GM12872 (cell line): ENCODE results near the gene DACT3.

Experiments used
- TF ChIP-seq, protein P1 (sequence below): IDR thresholded peaks from 3 replicates; pipeline ENCODE4 v1.5.1; 2011; ENCODE audit warnings: low read depth, mild to moderate bottlenecking, low read length, moderate library complexity; ENCODE audit not compliant: insufficient read depth

The DACT3 gene

GRCh38 chr19:46685189-46685588 is 24.2 kb upstream of the DACT3 start:
- TF ChIP-seq, protein P1, sequence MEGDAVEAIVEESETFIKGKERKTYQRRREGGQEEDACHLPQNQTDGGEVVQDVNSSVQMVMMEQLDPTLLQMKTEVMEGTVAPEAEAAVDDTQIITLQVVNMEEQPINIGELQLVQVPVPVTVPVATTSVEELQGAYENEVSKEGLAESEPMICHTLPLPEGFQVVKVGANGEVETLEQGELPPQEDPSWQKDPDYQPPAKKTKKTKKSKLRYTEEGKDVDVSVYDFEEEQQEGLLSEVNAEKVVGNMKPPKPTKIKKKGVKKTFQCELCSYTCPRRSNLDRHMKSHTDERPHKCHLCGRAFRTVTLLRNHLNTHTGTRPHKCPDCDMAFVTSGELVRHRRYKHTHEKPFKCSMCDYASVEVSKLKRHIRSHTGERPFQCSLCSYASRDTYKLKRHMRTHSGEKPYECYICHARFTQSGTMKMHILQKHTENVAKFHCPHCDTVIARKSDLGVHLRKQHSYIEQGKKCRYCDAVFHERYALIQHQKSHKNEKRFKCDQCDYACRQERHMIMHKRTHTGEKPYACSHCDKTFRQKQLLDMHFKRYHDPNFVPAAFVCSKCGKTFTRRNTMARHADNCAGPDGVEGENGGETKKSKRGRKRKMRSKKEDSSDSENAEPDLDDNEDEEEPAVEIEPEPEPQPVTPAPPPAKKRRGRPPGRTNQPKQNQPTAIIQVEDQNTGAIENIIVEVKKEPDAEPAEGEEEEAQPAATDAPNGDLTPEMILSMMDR: no peak

DNA sequence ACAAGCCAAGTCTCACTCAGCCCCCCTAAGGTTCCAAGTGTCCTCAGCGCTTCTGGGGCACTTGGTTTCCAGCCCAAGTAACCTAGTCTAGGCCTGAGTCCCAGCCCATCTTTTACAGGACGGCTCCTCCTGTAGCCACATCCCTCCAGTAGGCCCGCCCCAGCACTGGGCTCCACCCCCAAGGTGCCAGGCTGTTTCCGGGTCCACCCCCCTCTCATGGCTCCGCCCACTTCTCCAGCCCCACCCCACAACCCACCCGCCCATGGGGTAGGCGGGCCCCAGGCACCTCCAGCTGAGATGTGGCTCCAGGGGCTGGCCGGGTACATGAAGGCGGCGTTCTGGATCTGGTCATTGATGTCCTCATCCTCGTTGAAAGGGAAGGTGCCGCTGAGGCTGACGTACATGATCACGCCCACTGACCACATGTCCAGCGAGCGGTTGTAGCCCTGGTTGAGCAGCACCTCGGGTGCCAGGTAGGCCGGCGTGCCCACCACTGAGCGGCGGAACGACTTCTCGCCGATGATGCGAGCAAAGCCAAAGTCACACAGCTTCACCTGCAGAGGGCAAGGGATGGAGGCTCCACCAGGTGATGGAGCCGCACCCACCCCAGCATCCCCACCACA is 17.2 kb upstream of the DACT3 start:
- TF ChIP-seq, protein P1: no peak

DNA sequence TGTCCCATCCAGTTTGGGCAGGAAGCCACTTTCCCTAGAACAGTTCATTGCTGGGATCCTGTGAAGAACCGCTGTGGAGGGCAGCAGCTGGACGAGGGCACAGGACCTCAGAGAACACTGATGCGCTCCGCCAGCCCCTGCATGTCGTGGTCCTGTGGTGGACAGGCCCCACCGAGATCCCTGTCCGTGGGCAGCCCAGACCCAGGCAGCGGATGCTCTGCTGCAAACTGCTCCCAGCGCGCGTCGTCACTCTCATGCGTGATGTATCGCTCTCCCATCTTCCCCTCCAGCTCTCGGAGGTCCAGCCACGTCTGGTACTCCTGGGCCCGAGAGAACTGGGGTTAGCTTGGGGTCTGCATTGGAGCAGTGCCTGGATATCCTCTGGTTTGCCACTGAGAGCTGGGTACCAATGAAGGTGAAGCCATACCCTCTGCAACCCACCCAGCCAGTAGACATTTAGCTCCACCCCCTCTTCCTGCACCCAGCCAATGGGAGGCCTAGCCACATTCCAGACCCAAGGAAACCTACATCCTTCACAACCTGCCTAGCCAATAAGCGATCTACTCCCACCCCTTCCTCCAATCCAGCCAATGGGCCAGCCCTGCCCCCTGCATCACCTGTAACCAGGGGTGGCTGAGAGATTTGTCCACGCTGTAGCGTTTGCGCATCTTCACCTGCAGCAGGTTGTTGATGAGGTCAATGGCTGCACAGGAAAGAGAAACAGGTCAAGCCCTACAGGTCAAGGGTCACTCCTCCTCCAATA is 13.6 kb upstream of the DACT3 start:
- TF ChIP-seq, protein P1: no peak

GRCh38 chr19:46670813-46671212 is 9.8 kb upstream of the DACT3 start:
- TF ChIP-seq, protein P1: no peak

DNA sequence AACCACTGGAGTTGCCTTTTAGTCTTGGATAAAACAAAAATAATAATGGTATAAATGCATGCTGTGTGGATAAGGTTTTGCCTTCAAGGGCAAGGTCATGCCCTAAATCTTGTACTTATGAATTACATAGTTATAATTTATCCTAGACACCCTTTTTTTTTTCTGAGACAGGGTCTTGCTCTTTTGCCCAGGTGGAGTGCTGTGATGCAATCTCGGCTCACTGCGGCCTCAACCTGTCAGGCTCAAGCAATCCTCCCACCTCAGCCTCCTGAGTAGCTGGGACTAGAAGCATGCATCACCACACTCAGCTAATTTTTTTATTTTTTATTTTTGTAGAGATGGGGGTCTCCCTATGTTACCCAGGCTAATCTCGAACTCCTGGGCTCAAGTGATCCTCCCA is 7.7 kb upstream of the DACT3 start:
- TF ChIP-seq, protein P1: no peak

DNA sequence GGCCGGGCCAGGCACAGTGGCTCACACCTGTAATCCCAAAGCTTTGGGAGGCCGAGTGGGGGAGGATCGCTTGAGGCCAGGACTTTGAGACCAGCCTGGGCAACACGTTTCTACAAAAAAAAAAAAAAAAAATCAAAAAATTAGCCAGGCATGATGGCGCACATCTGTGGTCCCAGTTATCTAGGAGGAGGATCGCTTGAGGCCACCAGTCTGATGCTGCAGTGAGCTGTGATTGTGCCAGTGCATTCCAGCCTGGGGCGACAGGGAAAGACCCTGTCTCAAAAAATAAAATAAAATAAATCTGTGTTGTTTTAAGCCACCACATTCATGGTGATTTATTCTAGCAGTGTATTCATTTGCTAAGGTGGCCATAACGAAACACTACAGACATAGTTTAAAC is 4.1 kb upstream of the DACT3 start:
- TF ChIP-seq, protein P1: no peak

DNA sequence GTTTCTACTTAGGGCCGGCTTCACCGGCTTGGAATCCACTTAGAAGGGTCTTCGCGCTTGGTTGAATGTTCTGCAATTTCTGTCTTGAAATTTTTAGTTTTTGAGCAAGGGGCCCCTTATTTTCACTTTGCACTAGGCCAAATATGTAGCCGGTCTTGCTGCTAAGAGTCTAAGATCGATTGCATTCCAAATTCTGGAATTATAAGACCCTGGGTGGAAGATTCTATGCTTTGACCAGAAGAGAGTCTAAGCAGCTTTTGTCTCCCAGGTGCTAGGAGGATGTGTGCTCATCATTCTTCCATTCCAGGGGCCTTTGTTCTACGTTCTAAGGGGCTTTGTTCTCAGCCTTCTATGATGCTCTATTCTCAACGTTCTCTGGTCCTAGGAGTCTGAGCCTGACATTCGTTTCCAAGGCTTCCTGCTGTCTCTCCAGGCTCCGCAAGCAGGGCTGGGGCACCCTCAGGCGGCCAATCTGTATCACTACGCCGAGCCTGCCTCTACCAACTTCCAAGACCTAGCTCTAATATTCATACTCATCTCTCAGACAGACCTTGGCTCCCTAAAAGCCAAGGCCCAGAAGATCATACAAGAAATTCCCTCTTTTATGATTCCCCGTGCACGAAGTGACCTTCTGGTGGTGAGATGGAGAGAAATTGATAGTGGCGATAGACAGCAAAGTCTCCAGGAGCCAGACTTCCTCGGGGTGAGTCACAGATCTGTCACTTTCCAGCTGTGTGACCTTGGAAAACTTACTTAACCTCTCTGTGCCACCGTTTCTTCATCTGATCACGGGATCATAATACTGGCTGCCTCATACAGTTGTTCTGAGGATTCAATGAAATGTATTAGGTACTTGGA is 982 bp upstream of the DACT3 start:
- TF ChIP-seq, protein P1: peak; percentile 93
